Renal pelvis (tissue), 4 donors: ENCODE results near the gene CSAG2. TPM values are rescaled to one million over a fixed set of nuclear protein-coding genes. Genes with fewer than 3 reads are reported as not detected.

Source experiments
- DNase-seq: peaks from one replicate; pipeline ENCODE4 v3.0.0-alpha.2; 2013
- polyA plus RNA-seq, 3 donors: library from polyadenylated mRNA; unstranded; fragments of 120-200 nt; gene quantifications; one replicate each; pipeline ENCODE4 v1.2.1, GENCODE V29; 2013; ENCODE audit not compliant: insufficient read length in 3 of 3

CSAG2 gene
- polyA plus RNA-seq, 3 donors = not detected

DNA sequence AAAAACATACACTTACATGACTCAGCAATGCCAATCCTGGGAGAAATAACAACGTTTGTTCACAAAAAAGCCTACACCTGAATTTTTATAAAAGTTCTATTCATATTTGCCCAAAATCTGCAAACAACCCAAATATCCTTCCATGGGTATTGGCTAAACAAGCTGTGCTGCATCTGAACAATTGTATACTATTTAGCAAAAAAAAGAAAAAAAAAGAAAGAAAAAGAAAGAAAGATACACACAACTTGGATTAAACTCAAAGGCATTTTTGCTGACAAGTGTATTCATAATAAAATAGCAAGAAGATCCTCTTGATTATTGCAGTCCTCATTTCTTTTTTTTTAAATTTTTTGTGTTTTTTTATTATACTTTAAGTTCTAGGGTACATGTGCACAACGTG lies 34.9 kb downstream of the CSAG2 start:
- no peak for DNase-seq

DNA sequence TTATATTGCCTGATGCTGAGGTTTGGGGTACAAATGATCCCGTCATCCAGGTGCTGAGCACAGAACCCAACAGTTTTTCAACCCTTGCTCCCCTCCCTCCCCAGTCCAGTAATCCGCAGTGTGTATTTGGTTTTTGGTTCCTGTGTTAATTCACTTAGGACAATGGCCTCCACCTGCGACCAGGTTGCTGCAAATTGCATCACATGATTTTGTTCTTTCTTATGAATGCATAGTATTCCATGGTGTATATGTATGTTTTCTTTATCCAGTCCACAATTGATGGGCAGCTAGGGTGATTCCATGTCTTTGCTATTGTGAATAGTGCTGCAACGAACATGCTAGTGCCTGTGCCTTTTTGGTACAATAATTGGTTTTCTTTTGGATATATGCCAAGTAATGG lies 46.0 kb downstream of the CSAG2 start:
- no peak for DNase-seq

- no peak for DNase-seq
These were observed 50.8 kb downstream of the CSAG2 start for GRCh38 chrX:152658302-152658701.

Other genes starting within 250 kb of the CSAG2 start
- gene GABRQ, start 71.4 kb downstream of the CSAG2 start, polyA plus RNA-seq = 1 to 10 TPM in 2 of 3 donors, under 1 TPM in 1; 0.90 to 1.1 (median 1.0) TPM
- not detected for gene MAGEA3, start 10.5 kb downstream of the CSAG2 start, polyA plus RNA-seq
- not detected for gene MAGEA2B, start 5.4 kb upstream of the CSAG2 start, polyA plus RNA-seq
- not detected for gene CSAG1, start 24.4 kb upstream of the CSAG2 start, polyA plus RNA-seq
- gene MAGEA12, start 24.5 kb upstream of the CSAG2 start, polyA plus RNA-seq = not detected
- not detected for gene MAGEA2, start 44.6 kb upstream of the CSAG2 start, polyA plus RNA-seq
- not detected for gene CSAG3, start 49.9 kb upstream of the CSAG2 start, polyA plus RNA-seq
- gene MAGEA6, start 60.4 kb upstream of the CSAG2 start, polyA plus RNA-seq = not detected
- gene CETN2, start 121.5 kb upstream of the CSAG2 start, polyA plus RNA-seq = 100 to 1,000 TPM; 101 to 119 (median 114) TPM
- gene NSDHL, start 121.8 kb upstream of the CSAG2 start, polyA plus RNA-seq = 10 to 100 TPM; 28.1 to 31.6 (median 28.9) TPM
- 10 to 100 TPM; 40.6 to 47.1 (median 44.6) TPM for gene ZNF185, start 188.8 kb upstream of the CSAG2 start, polyA plus RNA-seq